ENCODE results near the gene EPS8L3.

DNA sequence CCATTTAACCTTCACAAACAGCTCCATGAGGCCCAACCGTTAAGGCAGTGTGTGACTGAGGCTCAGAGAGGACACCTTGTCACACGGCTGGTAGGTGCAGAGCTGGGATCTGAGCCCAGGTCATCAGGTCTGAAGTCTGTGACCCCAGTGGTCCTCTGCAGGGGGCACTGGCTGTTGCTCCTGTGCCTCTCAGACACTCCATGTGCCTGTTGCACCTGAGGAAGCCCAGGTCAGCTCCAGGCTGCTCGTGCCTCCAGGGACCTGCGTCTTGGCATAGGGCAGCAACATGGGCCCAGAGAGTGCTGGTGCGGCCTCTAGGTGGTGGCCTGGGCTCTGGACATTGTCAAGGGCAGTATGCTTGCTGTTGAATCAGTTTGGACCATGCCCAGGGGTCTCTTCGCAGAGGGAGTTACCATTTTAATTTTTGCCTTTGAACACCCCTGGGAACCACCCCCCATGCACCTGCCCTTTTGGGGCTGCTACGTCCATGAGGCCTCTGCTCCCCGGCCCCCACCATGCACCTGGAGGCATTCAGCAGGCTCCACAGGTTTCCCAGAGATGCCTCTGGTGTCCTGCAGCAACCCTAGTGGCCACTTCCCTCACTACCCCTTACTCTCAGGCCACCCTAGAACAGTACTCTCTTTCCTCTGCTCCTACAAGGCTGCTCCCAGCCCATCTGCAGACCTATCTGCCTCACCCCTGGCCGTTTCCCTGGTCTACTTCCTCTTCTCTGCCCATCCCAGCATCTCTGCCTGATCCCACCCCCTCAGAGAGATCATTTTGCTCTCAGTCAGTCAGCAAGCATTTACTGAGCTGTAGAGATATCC, 25.2 kb upstream of the EPS8L3 start:
- no peak for TF ChIP-seq POLR2A (IDR thresholded peaks at IDR 0.05)
- TF ChIP-seq, protein P1, sequence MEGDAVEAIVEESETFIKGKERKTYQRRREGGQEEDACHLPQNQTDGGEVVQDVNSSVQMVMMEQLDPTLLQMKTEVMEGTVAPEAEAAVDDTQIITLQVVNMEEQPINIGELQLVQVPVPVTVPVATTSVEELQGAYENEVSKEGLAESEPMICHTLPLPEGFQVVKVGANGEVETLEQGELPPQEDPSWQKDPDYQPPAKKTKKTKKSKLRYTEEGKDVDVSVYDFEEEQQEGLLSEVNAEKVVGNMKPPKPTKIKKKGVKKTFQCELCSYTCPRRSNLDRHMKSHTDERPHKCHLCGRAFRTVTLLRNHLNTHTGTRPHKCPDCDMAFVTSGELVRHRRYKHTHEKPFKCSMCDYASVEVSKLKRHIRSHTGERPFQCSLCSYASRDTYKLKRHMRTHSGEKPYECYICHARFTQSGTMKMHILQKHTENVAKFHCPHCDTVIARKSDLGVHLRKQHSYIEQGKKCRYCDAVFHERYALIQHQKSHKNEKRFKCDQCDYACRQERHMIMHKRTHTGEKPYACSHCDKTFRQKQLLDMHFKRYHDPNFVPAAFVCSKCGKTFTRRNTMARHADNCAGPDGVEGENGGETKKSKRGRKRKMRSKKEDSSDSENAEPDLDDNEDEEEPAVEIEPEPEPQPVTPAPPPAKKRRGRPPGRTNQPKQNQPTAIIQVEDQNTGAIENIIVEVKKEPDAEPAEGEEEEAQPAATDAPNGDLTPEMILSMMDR (IDR thresholded peaks at IDR 0.05) = peak in 1 of 7 experiments; percentile 18
